ENCODE data around the gene CNN2. TPM values are rescaled to one million over a fixed set of nuclear protein-coding genes. Genes with fewer than 3 reads are reported as not detected.

CNN2 gene
- total and polyA plus RNA-seq, 2 donors (not counting 1 experiment from before 2014, with no cell fraction given): 198 to 301 TPM

GRCh38 chr19:1010586-1011510, 15.6 kb upstream of the CNN2 start:
- intact Hi-C loops (cut with micrococcal nuclease): no loop called here
- H3K4me1 ChIP-seq (ENCODE audit: control insufficient read depth in 2 of 2, insufficient read depth in 2 of 2, low read length in 2 of 2): peaks cover 0 to 7% of the 10 kb centered on the region in 2 donors
- ATAC-seq (ENCODE audit: low read depth) (no peak), DNase-seq (no peak)
- H4K20me1 ChIP-seq (ENCODE audit: control insufficient read depth, insufficient read depth, low read length, poor library complexity, severe bottlenecking): peaks cover 66% of the 10 kb centered on the region
- no peak overlapping the region for H3K27ac ChIP-seq (ENCODE audit: low read length in 2 of 2)
- peaks cover 0 to 38% of the 10 kb centered on the region in 2 experiments for H3K36me3 ChIP-seq (replicated peaks in 1 of 2; ENCODE audit: control extremely low read depth in 1 of 2, control insufficient read depth in 1 of 2, extremely low read depth in 1 of 2, insufficient read depth in 2 of 2, low read length in 1 of 2)
- H3K27me3 ChIP-seq (replicated peaks in 1 of 4; ENCODE audit: control extremely low read depth in 1 of 4, control insufficient read depth in 3 of 4, insufficient read depth in 4 of 4, low read length in 3 of 4): no peaks in the 10 kb centered on the region
- Mint-ChIP-seq H3K4me1 (peaks cover 7% of the 10 kb centered on the region), H3K27ac (no peak overlapping the region), H3K27me3 (no peaks in the 10 kb centered on the region), H3K9me3 (ENCODE audit: insufficient read depth) (no peaks in the 10 kb centered on the region), H3K4me3 (no peak overlapping the region)
- no peaks in the 10 kb centered on the region for H3K9me3 ChIP-seq (ENCODE audit: control extremely low read depth in 1 of 3, control insufficient read depth in 2 of 3, insufficient read depth in 1 of 3, low read length in 2 of 3)
- CTCF ChIA-PET: no interaction called here
- H2AFZ ChIP-seq (ENCODE audit: insufficient read depth, low read depth, low read length, poor library complexity, severe bottlenecking): no peak overlapping the region
- POLR2A ChIA-PET: interaction anchor here (0.6 kb wide), 1 partner anchor 26 kb away, joined by 4 read pairs; no protein-coding TSS in a partner anchor
- TF ChIP-seq CTCF (IDR thresholded peaks at IDR 0.05) (no peak), EZH2 (IDR thresholded peaks at IDR 0.05; ENCODE audit: borderline replicate concordance, insufficient read depth, low read depth, low read length, poor library complexity, severe bottlenecking) (no peak)
- no peak overlapping the region for H3K9ac ChIP-seq (ENCODE audit: low read length)
- H3K4me3 ChIP-seq (ENCODE audit: control extremely low read depth in 1 of 5, extremely low read depth in 1 of 5, insufficient read depth in 1 of 5, low read depth in 2 of 5, low read length in 4 of 5): no peak overlapping the region
- peaks cover 37% of the 10 kb centered on the region for H3K79me2 ChIP-seq (ENCODE audit: control insufficient read depth, insufficient read depth, low read length)
- no peak overlapping the region for H3K4me2 ChIP-seq (replicated peaks; ENCODE audit: low read depth, low read length, poor library complexity, severe bottlenecking)
- WGBS (ENCODE audit: insufficient coverage): 92% methylated on average over 46 of the region's 56 CpGs

- POLR2A ChIA-PET: no interaction called here
- intact Hi-C loops (cut with micrococcal nuclease): no loop called here
- CTCF ChIA-PET: no interaction called here
- ATAC-seq (ENCODE audit: low read depth) (no peak), DNase-seq (no peak)
- 96% methylated on average over 36 of the region's 36 CpGs for WGBS (ENCODE audit: insufficient coverage)
- TF ChIP-seq CTCF (IDR thresholded peaks at IDR 0.05) (no peak), EZH2 (IDR thresholded peaks at IDR 0.05; ENCODE audit: borderline replicate concordance, insufficient read depth, low read depth, low read length, poor library complexity, severe bottlenecking) (no peak)
- Histone ChIP-seq H3K4me2 (replicated peaks; ENCODE audit: low read depth, low read length, poor library complexity, severe bottlenecking) (no peak overlapping the region), H4K20me1 (ENCODE audit: control insufficient read depth, insufficient read depth, low read length, poor library complexity, severe bottlenecking) (peaks cover 76% of the 10 kb centered on the region), H3K27ac (ENCODE audit: low read length in 2 of 2) (no peak overlapping the region), H3K4me1 (ENCODE audit: control insufficient read depth in 2 of 2, insufficient read depth in 2 of 2, low read length in 2 of 2) (peaks cover 7 to 17% of the 10 kb centered on the region in 2 donors), H2AFZ (ENCODE audit: insufficient read depth, low read depth, low read length, poor library complexity, severe bottlenecking) (no peak overlapping the region), H3K9me3 (ENCODE audit: control extremely low read depth in 1 of 3, control insufficient read depth in 2 of 3, insufficient read depth in 1 of 3, low read length in 2 of 3) (no peaks in the 10 kb centered on the region), H3K27me3 (replicated peaks in 1 of 4; ENCODE audit: control extremely low read depth in 1 of 4, control insufficient read depth in 3 of 4, insufficient read depth in 4 of 4, low read length in 3 of 4) (no peaks in the 10 kb centered on the region), H3K79me2 (ENCODE audit: control insufficient read depth, insufficient read depth, low read length) (peaks cover 47% of the 10 kb centered on the region), H3K9ac (ENCODE audit: low read length) (no peak overlapping the region), H3K4me3 (ENCODE audit: control extremely low read depth in 1 of 5, extremely low read depth in 1 of 5, insufficient read depth in 1 of 5, low read depth in 2 of 5, low read length in 4 of 5) (no peak overlapping the region), H3K36me3 (replicated peaks in 1 of 2; ENCODE audit: control extremely low read depth in 1 of 2, control insufficient read depth in 1 of 2, extremely low read depth in 1 of 2, insufficient read depth in 2 of 2, low read length in 1 of 2) (peaks cover 0 to 41% of the 10 kb centered on the region in 2 experiments)
- Mint-ChIP-seq H3K27ac (no peak overlapping the region), H3K4me3 (no peak overlapping the region), H3K27me3 (no peaks in the 10 kb centered on the region), H3K4me1 (peaks cover 15% of the 10 kb centered on the region), H3K9me3 (ENCODE audit: insufficient read depth) (no peaks in the 10 kb centered on the region)
These were observed 14.5 kb upstream of the CNN2 start for GRCh38 chr19:1011831-1012333.

Measured in B cell (primary cell).